ENCODE measurements around the gene PLB1. TPM values are rescaled to one million over a fixed set of nuclear protein-coding genes. Genes with fewer than 3 reads are reported as not detected.

The PLB1 gene
- total RNA-seq, 1 donor from 2014 or later: not detected

- Mint-ChIP-seq H3K27me3 (ENCODE audit: unreplicated experiment) (peaks cover 2% of the 10 kb centered on the region), H3K4me1 (ENCODE audit: low read depth, unreplicated experiment) (peaks cover 2% of the 10 kb centered on the region), H3K9me3 (ENCODE audit: unreplicated experiment) (peaks cover 2% of the 10 kb centered on the region), H3K4me3 (ENCODE audit: unreplicated experiment) (no peak overlapping the region), H3K36me3 (ENCODE audit: unreplicated experiment) (peaks cover 8% of the 10 kb centered on the region), H3K27ac (ENCODE audit: unreplicated experiment) (no peak overlapping the region)
- no peak for DNase-seq
- TF ChIP-seq, protein P1, sequence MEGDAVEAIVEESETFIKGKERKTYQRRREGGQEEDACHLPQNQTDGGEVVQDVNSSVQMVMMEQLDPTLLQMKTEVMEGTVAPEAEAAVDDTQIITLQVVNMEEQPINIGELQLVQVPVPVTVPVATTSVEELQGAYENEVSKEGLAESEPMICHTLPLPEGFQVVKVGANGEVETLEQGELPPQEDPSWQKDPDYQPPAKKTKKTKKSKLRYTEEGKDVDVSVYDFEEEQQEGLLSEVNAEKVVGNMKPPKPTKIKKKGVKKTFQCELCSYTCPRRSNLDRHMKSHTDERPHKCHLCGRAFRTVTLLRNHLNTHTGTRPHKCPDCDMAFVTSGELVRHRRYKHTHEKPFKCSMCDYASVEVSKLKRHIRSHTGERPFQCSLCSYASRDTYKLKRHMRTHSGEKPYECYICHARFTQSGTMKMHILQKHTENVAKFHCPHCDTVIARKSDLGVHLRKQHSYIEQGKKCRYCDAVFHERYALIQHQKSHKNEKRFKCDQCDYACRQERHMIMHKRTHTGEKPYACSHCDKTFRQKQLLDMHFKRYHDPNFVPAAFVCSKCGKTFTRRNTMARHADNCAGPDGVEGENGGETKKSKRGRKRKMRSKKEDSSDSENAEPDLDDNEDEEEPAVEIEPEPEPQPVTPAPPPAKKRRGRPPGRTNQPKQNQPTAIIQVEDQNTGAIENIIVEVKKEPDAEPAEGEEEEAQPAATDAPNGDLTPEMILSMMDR (IDR thresholded peaks at IDR 0.05; ENCODE audit: partially characterized antibody, unreplicated experiment): no peak
These were observed 172.4 kb downstream of the PLB1 start for GRCh38 chr2:28668106-28668814.

- TF ChIP-seq, protein P1 (IDR thresholded peaks at IDR 0.05; ENCODE audit: partially characterized antibody, unreplicated experiment): no peak
- Mint-ChIP-seq H3K9me3 (ENCODE audit: unreplicated experiment) (peaks cover 2% of the 10 kb centered on the region), H3K4me1 (ENCODE audit: low read depth, unreplicated experiment) (peaks cover 2% of the 10 kb centered on the region), H3K4me3 (ENCODE audit: unreplicated experiment) (no peak overlapping the region), H3K27ac (ENCODE audit: unreplicated experiment) (no peak overlapping the region), H3K36me3 (ENCODE audit: unreplicated experiment) (peaks cover 8% of the 10 kb centered on the region), H3K27me3 (ENCODE audit: unreplicated experiment) (peaks cover 2% of the 10 kb centered on the region)
- DNase-seq: no peak
These were observed 173.0 kb downstream of the PLB1 start for GRCh38 chr2:28668880-28669279.

- DNase-seq: no peak
- H3K27ac Mint-ChIP-seq (ENCODE audit: unreplicated experiment): no peak overlapping the region
- H3K9me3 Mint-ChIP-seq (ENCODE audit: unreplicated experiment): peaks cover 2% of the 10 kb centered on the region
These were observed 175.0 kb downstream of the PLB1 start for GRCh38 chr2:28670856-28671255.

DNA sequence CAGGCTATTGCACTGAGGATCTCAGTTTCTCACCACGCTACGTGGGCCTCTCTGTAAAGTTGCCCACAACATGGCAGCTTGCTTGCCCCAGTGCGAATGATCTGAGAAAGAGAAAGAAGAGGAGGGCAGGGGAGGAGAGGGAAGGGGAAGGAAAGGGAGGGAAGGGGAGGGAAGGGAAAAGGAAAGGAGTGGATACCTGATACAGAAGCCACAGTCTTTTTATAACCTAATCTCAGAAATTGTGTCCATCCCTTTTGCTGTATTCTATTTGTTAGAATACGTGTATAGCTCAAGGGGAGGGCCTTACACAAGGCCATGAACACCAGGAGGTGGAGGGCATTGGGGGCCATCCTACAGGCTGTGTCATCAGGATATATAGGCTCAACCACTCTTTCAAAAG lies 177.5 kb downstream of the PLB1 start:
- DNase-seq: no peak
- TF ChIP-seq, protein P1 (IDR thresholded peaks at IDR 0.05; ENCODE audit: partially characterized antibody, unreplicated experiment): no peak
- Mint-ChIP-seq H3K4me3 (ENCODE audit: unreplicated experiment) (no peak overlapping the region), H3K9me3 (ENCODE audit: unreplicated experiment) (no peaks in the 10 kb centered on the region), H3K27ac (ENCODE audit: unreplicated experiment) (no peak overlapping the region), H3K36me3 (ENCODE audit: unreplicated experiment) (peaks cover 8% of the 10 kb centered on the region), H3K27me3 (ENCODE audit: unreplicated experiment) (peaks cover 4% of the 10 kb centered on the region), H3K4me1 (ENCODE audit: low read depth, unreplicated experiment) (no peaks in the 10 kb centered on the region)

More at GRCh38 chr2:28670856-28671255, 175.0 kb downstream of the PLB1 start:
- TF ChIP-seq, protein P1 (IDR thresholded peaks at IDR 0.05; ENCODE audit: partially characterized antibody, unreplicated experiment): no peak
- H3K4me1 Mint-ChIP-seq (ENCODE audit: low read depth, unreplicated experiment): no peaks in the 10 kb centered on the region
- H3K36me3 Mint-ChIP-seq (ENCODE audit: unreplicated experiment): peaks cover 8% of the 10 kb centered on the region
- peaks cover 4% of the 10 kb centered on the region for H3K27me3 Mint-ChIP-seq (ENCODE audit: unreplicated experiment)
- no peak overlapping the region for H3K4me3 Mint-ChIP-seq (ENCODE audit: unreplicated experiment)

DNA sequence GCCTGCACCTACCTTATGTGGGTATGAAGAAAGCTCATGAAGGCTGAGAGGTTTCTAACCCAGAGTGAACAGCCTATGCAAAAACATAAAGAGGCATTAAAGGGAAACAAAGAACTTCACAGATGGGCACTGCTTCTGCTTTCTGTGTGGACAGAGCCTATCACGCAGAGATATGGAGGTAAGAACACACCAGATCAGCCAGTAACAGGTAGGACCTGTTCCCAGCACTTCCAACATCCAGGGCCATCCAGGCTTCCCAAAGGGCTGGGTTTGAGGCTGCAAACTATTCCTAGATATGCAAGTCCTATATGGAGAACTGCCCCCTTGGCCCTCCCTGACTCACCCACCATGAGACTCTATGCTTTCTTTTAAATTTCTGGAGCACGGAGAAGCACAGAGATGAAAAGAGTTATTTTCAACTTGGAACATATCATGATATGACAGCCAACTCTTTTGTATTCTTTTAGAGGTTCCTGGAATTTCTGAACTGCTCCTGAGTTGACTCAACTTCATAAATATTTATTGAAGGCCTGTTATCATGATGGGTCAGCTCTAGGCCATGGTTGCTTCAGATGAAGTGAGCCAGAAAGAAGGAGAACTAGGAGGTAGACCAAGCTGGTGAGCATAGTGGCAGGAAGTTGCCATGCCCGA lies 178.3 kb downstream of the PLB1 start:
- H3K9me3 Mint-ChIP-seq (ENCODE audit: unreplicated experiment): peaks cover 2% of the 10 kb centered on the region
- H3K27ac Mint-ChIP-seq (ENCODE audit: unreplicated experiment): no peak overlapping the region
- H3K36me3 Mint-ChIP-seq (ENCODE audit: unreplicated experiment): peaks cover 8% of the 10 kb centered on the region
- no peak for DNase-seq
- TF ChIP-seq, protein P1 (IDR thresholded peaks at IDR 0.05; ENCODE audit: partially characterized antibody, unreplicated experiment): no peak
- H3K4me1 Mint-ChIP-seq (ENCODE audit: low read depth, unreplicated experiment): no peaks in the 10 kb centered on the region
- peaks cover 4% of the 10 kb centered on the region for H3K27me3 Mint-ChIP-seq (ENCODE audit: unreplicated experiment)
- H3K4me3 Mint-ChIP-seq (ENCODE audit: unreplicated experiment): no peak overlapping the region

Measured in glutamatergic neuron (in vitro differentiated cells).